B cell (primary cell): ENCODE results near the gene GRM8. TPM values are rescaled to one million over a fixed set of nuclear protein-coding genes. Genes with fewer than 3 reads are reported as not detected.

Experiments used
- ATAC-seq: fragments of 200-7000 bp; cut with Tn5 transposase; one replicate; pipeline ENCODE4 v1.10.0; 2021; ENCODE audit warnings: low read depth, mild to moderate bottlenecking, moderate number of reproducible peaks, moderate library complexity
- CTCF ChIA-PET: fragments of 350-600 bp; sonication (Branson Sonifier 250); formaldehyde crosslinking; loops from one replicate; lab custom pipeline; 2021; ENCODE audit warnings: antibody characterized with exemption, inconsistent platforms; lab: Charles Lee
- POLR2A ChIA-PET: fragments of 350-600 bp; sonication (Branson Sonifier 250); formaldehyde crosslinking; loops from one replicate; lab custom pipeline; 2021; ENCODE audit warnings: antibody characterized with exemption; lab: Charles Lee
- DNase-seq: peaks from one replicate; pipeline ENCODE4 v3.0.0; 2013
- H2AFZ ChIP-seq: 2 replicates; pipeline ENCODE4 v1.6.1; 2012; ENCODE audit warnings: mild to moderate bottlenecking, low read depth, low read length; ENCODE audit not compliant: insufficient read depth, poor library complexity, severe bottlenecking
- H3K27ac ChIP-seq, 2 donors: 1 replicate in 1 of 2; 2 replicates in 1 of 2; pipeline ENCODE4 v1.5.1; 2012 to 2013; ENCODE audit warnings: low read length in 2 of 2, mild to moderate bottlenecking in 2 of 2, moderate library complexity in 1 of 2
- H3K27me3 ChIP-seq, 4 experiments: fragments of 200-600 bp in 1 of 4; sonication (generic) in 1 of 4; replicated peaks in 1 of 4; 1 replicate in 2 of 4; 2 replicates in 2 of 4; pipeline versions ENCODE4 v1.6.1 to v1.7.0; 2013 to 2016; ENCODE audit warnings: low read length in 3 of 4, mild to moderate bottlenecking in 2 of 4, mixed read lengths in 1 of 4, moderate library complexity in 1 of 4; ENCODE audit not compliant: insufficient read depth in 4 of 4, control insufficient read depth in 3 of 4; ENCODE audit errors: control extremely low read depth in 1 of 4
- H3K36me3 ChIP-seq, 2 experiments: replicated peaks in 1 of 2; 1 replicate in 1 of 2; 2 replicates in 1 of 2; pipeline versions ENCODE4 v1.6.1 to v1.7.1; 2013; ENCODE audit warnings: low read length in 1 of 2; ENCODE audit not compliant: insufficient read depth in 2 of 2, control insufficient read depth in 1 of 2; ENCODE audit errors: control extremely low read depth in 1 of 2, extremely low read depth in 1 of 2
- H3K4me1 ChIP-seq, 2 donors: fragments of 200-600 bp in 1 of 2; sonication (generic) in 1 of 2; 1 replicate in 1 of 2; 2 replicates in 1 of 2; pipeline versions ENCODE4 v1.5.1 to v1.6.1; 2013 to 2017; ENCODE audit warnings: low read length in 2 of 2; ENCODE audit not compliant: control insufficient read depth in 2 of 2, insufficient read depth in 2 of 2
- H3K4me2 ChIP-seq: replicated peaks from 2 replicates; pipeline ENCODE3; 2012; ENCODE audit warnings: mild to moderate bottlenecking, low read depth, low read length; ENCODE audit not compliant: poor library complexity, severe bottlenecking
- H3K4me3 ChIP-seq, 5 experiments: fragments of 200-600 bp in 1 of 5; sonication (generic) in 1 of 5; 1 replicate in 3 of 5; 2 replicates in 2 of 5; pipeline versions ENCODE4 v1.5.1 to v1.7.0; 2011 to 2016; ENCODE audit warnings: low read length in 4 of 5, mild to moderate bottlenecking in 4 of 5, low read depth in 2 of 5, control low read depth in 1 of 5, moderate library complexity in 1 of 5; ENCODE audit not compliant: insufficient read depth in 1 of 5; ENCODE audit errors: control extremely low read depth in 1 of 5, extremely low read depth in 1 of 5
- H3K79me2 ChIP-seq: fragments of 200-600 bp; sonication (generic); one replicate; pipeline ENCODE4 v1.6.0; 2016; ENCODE audit warnings: low read length; ENCODE audit not compliant: control insufficient read depth, insufficient read depth
- H3K9ac ChIP-seq: fragments of 200-600 bp; sonication (generic); 2 replicates; pipeline ENCODE4 v1.6.1; 2017; ENCODE audit warnings: mild to moderate bottlenecking, low read length, moderate library complexity
- H3K9me3 ChIP-seq, 3 donors: one replicate each; pipeline versions ENCODE4 v1.6.1 to v1.7.1; 2013; ENCODE audit warnings: low read length in 2 of 3; ENCODE audit not compliant: control insufficient read depth in 2 of 3, insufficient read depth in 1 of 3; ENCODE audit errors: control extremely low read depth in 1 of 3
- H4K20me1 ChIP-seq: 2 replicates; pipeline ENCODE4 v1.6.0; 2012; ENCODE audit warnings: mild to moderate bottlenecking, low read length; ENCODE audit not compliant: insufficient read depth, control insufficient read depth, poor library complexity, severe bottlenecking
- H3K27ac Mint-ChIP-seq: one replicate; pipeline ENCODE4 v1.8.0; 2021; ENCODE audit warnings: mixed read lengths
- H3K27me3 Mint-ChIP-seq: one replicate; pipeline ENCODE4 v1.8.0; 2021; ENCODE audit warnings: mixed read lengths
- H3K4me1 Mint-ChIP-seq: one replicate; pipeline ENCODE4 v1.8.0; 2021; ENCODE audit warnings: mixed read lengths
- H3K4me3 Mint-ChIP-seq: one replicate; pipeline ENCODE4 v1.8.0; 2021; ENCODE audit warnings: mixed read lengths
- H3K9me3 Mint-ChIP-seq: one replicate; pipeline ENCODE4 v1.8.0; 2022; ENCODE audit warnings: mixed read lengths; ENCODE audit not compliant: insufficient read depth
- EZH2 ChIP-seq: IDR thresholded peaks from 2 replicates; pipeline ENCODE4 v1.6.1; 2012; ENCODE audit warnings: borderline replicate concordance, low read depth, mild to moderate bottlenecking, moderate library complexity, low read length; ENCODE audit not compliant: insufficient read depth, poor library complexity, severe bottlenecking
- WGBS: methylation state at CpG from one replicate; pipeline ENCODE4 v1.1.5; 2013; ENCODE audit warnings: missing lambda C conversion rate; ENCODE audit not compliant: insufficient coverage; 5-methylcytosine and 5-hydroxymethylcytosine counted together
- intact Hi-C: fragments of 100-400 bp; cut with micrococcal nuclease; formaldehyde crosslinking; loops from one replicate; pipeline ENCODE4 v1.10.0; 2022
- polyA plus RNA-seq: library from polyadenylated mRNA; depleted of rRNA; stranded (reverse); fragments of >200 nt; gene quantifications from 2 replicates; pipeline ENCODE4 v1.2.3, GENCODE V29; 2012
- total RNA-seq, 2 donors: library from RNA; stranded (reverse); fragments of 120-200 nt in 1 of 2; gene quantifications; 1 replicate in 1 of 2; 2 replicates in 1 of 2; pipeline versions ENCODE4 v1.2.3 to v1.2.4, GENCODE V29; 2013 to 2022
- TF ChIP-seq, protein P1 (sequence below): fragments of 200-600 bp; IDR thresholded peaks from one replicate; pipeline ENCODE4 v1.8.0; 2022; ENCODE audit warnings: antibody characterized with exemption, mild to moderate bottlenecking

Gene GRM8
- total and polyA plus RNA-seq, 2 donors (not counting 1 experiment from before 2014, with no cell fraction given): not detected

DNA sequence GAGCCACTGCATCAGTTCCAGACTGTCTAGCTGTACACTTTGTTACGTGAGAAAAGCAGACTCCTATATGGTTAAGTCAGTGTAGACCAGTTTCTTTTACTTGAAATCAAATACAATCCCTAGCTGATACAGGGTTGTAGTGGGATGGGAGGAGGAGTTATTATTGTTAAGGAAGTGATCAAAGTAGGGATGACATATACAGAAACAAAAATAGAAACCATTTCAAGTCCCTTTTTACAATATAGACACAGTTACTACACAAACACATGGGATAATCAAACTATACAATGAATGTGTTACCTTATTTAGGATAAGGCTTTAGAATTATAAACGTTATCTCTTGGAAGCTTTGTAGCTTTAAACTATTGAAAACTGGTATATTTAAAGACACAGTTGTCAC, 233.9 kb downstream of the GRM8 start:
- Histone ChIP-seq H3K4me3 (no peak overlapping the region), H3K9ac (no peak overlapping the region), H4K20me1 (no peaks in the 10 kb centered on the region), H3K36me3 (no peaks in the 10 kb centered on the region), H2AFZ (no peak overlapping the region), H3K27me3 (no peaks in the 10 kb centered on the region), H3K4me1 (no peaks in the 10 kb centered on the region), H3K9me3 (no peaks in the 10 kb centered on the region), H3K27ac (no peak overlapping the region), H3K4me2 (no peak overlapping the region), H3K79me2 (no peaks in the 10 kb centered on the region)
- no peak overlapping the region for H3K4me3 Mint-ChIP-seq
- H3K4me1 Mint-ChIP-seq: no peaks in the 10 kb centered on the region
- ChIA-PET CTCF (no interaction called here), POLR2A (no interaction called here)
- no peaks in the 10 kb centered on the region for H3K27me3 Mint-ChIP-seq
- intact Hi-C loops: no loop called here
- ATAC-seq (no peak), DNase-seq (no peak)
- TF ChIP-seq EZH2: no peak
- TF ChIP-seq, protein P1, sequence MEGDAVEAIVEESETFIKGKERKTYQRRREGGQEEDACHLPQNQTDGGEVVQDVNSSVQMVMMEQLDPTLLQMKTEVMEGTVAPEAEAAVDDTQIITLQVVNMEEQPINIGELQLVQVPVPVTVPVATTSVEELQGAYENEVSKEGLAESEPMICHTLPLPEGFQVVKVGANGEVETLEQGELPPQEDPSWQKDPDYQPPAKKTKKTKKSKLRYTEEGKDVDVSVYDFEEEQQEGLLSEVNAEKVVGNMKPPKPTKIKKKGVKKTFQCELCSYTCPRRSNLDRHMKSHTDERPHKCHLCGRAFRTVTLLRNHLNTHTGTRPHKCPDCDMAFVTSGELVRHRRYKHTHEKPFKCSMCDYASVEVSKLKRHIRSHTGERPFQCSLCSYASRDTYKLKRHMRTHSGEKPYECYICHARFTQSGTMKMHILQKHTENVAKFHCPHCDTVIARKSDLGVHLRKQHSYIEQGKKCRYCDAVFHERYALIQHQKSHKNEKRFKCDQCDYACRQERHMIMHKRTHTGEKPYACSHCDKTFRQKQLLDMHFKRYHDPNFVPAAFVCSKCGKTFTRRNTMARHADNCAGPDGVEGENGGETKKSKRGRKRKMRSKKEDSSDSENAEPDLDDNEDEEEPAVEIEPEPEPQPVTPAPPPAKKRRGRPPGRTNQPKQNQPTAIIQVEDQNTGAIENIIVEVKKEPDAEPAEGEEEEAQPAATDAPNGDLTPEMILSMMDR: no peak
- H3K9me3 Mint-ChIP-seq: no peaks in the 10 kb centered on the region
- no peak overlapping the region for H3K27ac Mint-ChIP-seq
- no CpG with 5 or more reads among the region's 2 CpGs for WGBS

DNA sequence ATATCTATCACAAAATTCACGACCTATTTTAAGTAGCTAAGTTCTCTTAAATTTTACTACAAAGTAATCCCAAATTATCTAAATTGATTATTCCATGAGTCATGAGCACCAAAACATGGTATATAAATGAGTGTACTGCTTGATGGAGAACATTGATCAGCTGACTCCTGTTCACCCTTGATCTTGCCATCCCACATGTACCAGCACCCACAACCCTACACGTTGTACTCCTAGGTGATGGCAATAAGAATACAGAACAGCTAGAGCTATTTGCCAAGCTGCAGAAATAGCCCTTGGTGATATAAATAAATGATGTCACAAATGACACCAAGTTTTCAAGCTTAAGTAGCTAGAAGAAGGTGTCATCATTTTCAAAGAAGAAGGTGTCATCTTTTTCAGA, 235.5 kb downstream of the GRM8 start:
- Histone ChIP-seq H3K9ac (no peak overlapping the region), H2AFZ (no peak overlapping the region), H3K36me3 (no peaks in the 10 kb centered on the region), H3K79me2 (no peaks in the 10 kb centered on the region), H3K4me1 (no peaks in the 10 kb centered on the region), H3K4me3 (no peak overlapping the region), H3K27ac (no peak overlapping the region), H3K9me3 (no peaks in the 10 kb centered on the region), H3K27me3 (no peaks in the 10 kb centered on the region), H3K4me2 (no peak overlapping the region), H4K20me1 (no peaks in the 10 kb centered on the region)
- intact Hi-C loops: no loop called here
- no peaks in the 10 kb centered on the region for H3K9me3 Mint-ChIP-seq
- no peaks in the 10 kb centered on the region for H3K27me3 Mint-ChIP-seq
- ATAC-seq: no peak
- POLR2A ChIA-PET: no interaction called here
- CTCF ChIA-PET: no interaction called here
- no peak overlapping the region for H3K27ac Mint-ChIP-seq
- WGBS: no CpG with 5 or more reads among the region's 2 CpGs
- no peak for DNase-seq
- no peaks in the 10 kb centered on the region for H3K4me1 Mint-ChIP-seq
- no peak overlapping the region for H3K4me3 Mint-ChIP-seq
- TF ChIP-seq, protein P1: no peak
- no peak for TF ChIP-seq EZH2
